PC-3 (cell line): Measurements from ENCODE around the gene GMPR.

Experiments used
- CTCF ChIP-seq: fragments of 300-600 bp; sonication (generic); conservative IDR thresholded peaks from 2 replicates; pipeline ENCODE4 v1.5.1; 2017; ENCODE audit warnings: antibody characterized with exemption, low read depth, mild to moderate bottlenecking, low read length
- EZH2 ChIP-seq: fragments of 300-600 bp; sonication (generic); IDR thresholded peaks from one replicate; pipeline ENCODE4 v1.6.1; 2017; ENCODE audit warnings: antibody characterized with exemption, mild to moderate bottlenecking, low read length; ENCODE audit not compliant: unreplicated experiment

GRCh38 chr6:16278048-16278724, 39.8 kb downstream of the GMPR start:
- no peak for TF ChIP-seq EZH2
- no peak for TF ChIP-seq CTCF
